H9 (cell line): ENCODE results near the gene GUCY2D. TPM values are rescaled to one million over a fixed set of nuclear protein-coding genes. Genes with fewer than 3 reads are reported as not detected.

ENCODE experiments used
- DNase-seq: peaks from one replicate; pipeline ENCODE4 v3.0.0-alpha.2; 2017
- H2AFZ ChIP-seq: one replicate; pipeline ENCODE4 v1.6.1; 2013; ENCODE audit warnings: mild to moderate bottlenecking, low read length, control low read depth, moderate library complexity
- H2AK5ac ChIP-seq: 2 replicates; pipeline ENCODE4 v1.6.1; 2013; ENCODE audit warnings: low read length, control low read depth, mixed read lengths; ENCODE audit not compliant: insufficient read length
- H2BK120ac ChIP-seq: one replicate; pipeline ENCODE4 v1.6.1; 2013; ENCODE audit warnings: low read depth, mild to moderate bottlenecking, low read length, control low read depth, inconsistent platforms; ENCODE audit not compliant: poor library complexity, severe bottlenecking
- H2BK12ac ChIP-seq: 2 replicates; pipeline ENCODE4 v1.6.1; 2013; ENCODE audit warnings: low read length, control low read depth, mixed read lengths, low read depth; ENCODE audit not compliant: insufficient read length
- H2BK15ac ChIP-seq: 2 replicates; pipeline ENCODE4 v1.6.1; 2013; ENCODE audit warnings: low read depth, low read length, control low read depth
- H2BK20ac ChIP-seq: one replicate; pipeline ENCODE4 v1.6.1; 2013; ENCODE audit warnings: low read depth, mild to moderate bottlenecking, low read length, control low read depth, inconsistent platforms; ENCODE audit not compliant: poor library complexity, severe bottlenecking
- H2BK5ac ChIP-seq: 2 replicates; pipeline ENCODE4 v1.6.1; 2013; ENCODE audit warnings: low read length, control low read depth, mixed read lengths; ENCODE audit not compliant: insufficient read length
- H3K14ac ChIP-seq: 2 replicates; pipeline ENCODE4 v1.6.1; 2013; ENCODE audit warnings: low read length, control low read depth; ENCODE audit not compliant: insufficient read depth
- H3K18ac ChIP-seq: 2 replicates; pipeline ENCODE4 v1.6.1; 2013; ENCODE audit warnings: low read depth, mild to moderate bottlenecking, mixed read lengths, low read length, control low read depth; ENCODE audit not compliant: insufficient read length
- H3K23ac ChIP-seq: 2 replicates; pipeline ENCODE4 v1.6.1; 2013; ENCODE audit warnings: low read length, control low read depth, mixed read lengths, low read depth; ENCODE audit not compliant: insufficient read length
- H3K23me2 ChIP-seq: 2 replicates; pipeline ENCODE4 v1.6.1; 2013; ENCODE audit warnings: low read depth, mild to moderate bottlenecking, mixed read lengths, low read length, control low read depth; ENCODE audit not compliant: insufficient read length, poor library complexity, severe bottlenecking
- H3K27ac ChIP-seq: 2 replicates; pipeline ENCODE4 v1.5.1; 2013; ENCODE audit warnings: low read length, control low read depth, mixed read lengths, low read depth; ENCODE audit not compliant: insufficient read length
- H3K27me3 ChIP-seq: 2 replicates; pipeline ENCODE4 v1.6.1; 2013; ENCODE audit warnings: low read length, control low read depth, inconsistent platforms; ENCODE audit not compliant: insufficient read depth
- H3K4ac ChIP-seq: 2 replicates; pipeline ENCODE4 v1.6.1; 2013; ENCODE audit warnings: low read depth, mild to moderate bottlenecking, control low read depth, inconsistent platforms, low read length, moderate library complexity
- H3K4me1 ChIP-seq: 2 replicates; pipeline ENCODE4 v1.6.1; 2013; ENCODE audit warnings: low read length, control low read depth, inconsistent platforms; ENCODE audit not compliant: insufficient read depth
- H3K4me2 ChIP-seq: 2 replicates; pipeline ENCODE4 v1.6.1; 2013; ENCODE audit warnings: low read length, control low read depth, mixed read lengths; ENCODE audit not compliant: insufficient read length, insufficient read depth
- H3K56ac ChIP-seq: 2 replicates; pipeline ENCODE4 v1.6.1; 2013; ENCODE audit warnings: low read depth, mild to moderate bottlenecking, mixed read lengths, low read length, control low read depth; ENCODE audit not compliant: insufficient read length
- H3K79me1 ChIP-seq: 2 replicates; pipeline ENCODE4 v1.6.1; 2013; ENCODE audit warnings: low read depth, mild to moderate bottlenecking, moderate library complexity, low read length, control low read depth, inconsistent platforms; ENCODE audit not compliant: insufficient read depth, poor library complexity, severe bottlenecking
- H3K79me2 ChIP-seq: 2 replicates; pipeline ENCODE4 v1.6.1; 2013; ENCODE audit warnings: low read length, control low read depth, inconsistent platforms; ENCODE audit not compliant: insufficient read depth
- H3K9ac ChIP-seq: 2 replicates; pipeline ENCODE4 v1.6.1; 2013; ENCODE audit warnings: low read length, control low read depth, mixed read lengths; ENCODE audit not compliant: insufficient read length; ENCODE audit errors: extremely low read depth
- H3K9me3 ChIP-seq: one replicate; pipeline ENCODE4 v1.6.1; 2013; ENCODE audit warnings: low read depth, low read length, inconsistent platforms; ENCODE audit not compliant: control insufficient read depth
- H3T11ph ChIP-seq: one replicate; pipeline ENCODE4 v1.6.1; 2013; ENCODE audit warnings: mild to moderate bottlenecking, low read length, control low read depth, inconsistent platforms
- H4K20me1 ChIP-seq: one replicate; pipeline ENCODE4 v1.6.1; 2013; ENCODE audit not compliant: control insufficient read depth, insufficient read length, insufficient read depth
- H4K5ac ChIP-seq: 2 replicates; pipeline ENCODE4 v1.6.1; 2013; ENCODE audit warnings: low read depth, mild to moderate bottlenecking, mixed read lengths, low read length, control low read depth; ENCODE audit not compliant: insufficient read length
- H4K8ac ChIP-seq: replicated peaks from 2 replicates; pipeline ENCODE4 v1.6.1; 2013; ENCODE audit warnings: low read length, control low read depth, mixed read lengths, low read depth; ENCODE audit not compliant: insufficient read length
- H4K91ac ChIP-seq: 2 replicates; pipeline ENCODE4 v1.6.1; 2013; ENCODE audit warnings: low read depth, mild to moderate bottlenecking, moderate library complexity, mixed read lengths, low read length, control low read depth; ENCODE audit not compliant: insufficient read length
- H3K27ac Mint-ChIP-seq, 3 experiments: 2 replicates in 2 of 3; 3 replicates in 1 of 3; pipeline ENCODE4 v1.8.0; 2020 to 2021; ENCODE audit warnings: mixed read lengths in 3 of 3, mild to moderate bottlenecking in 1 of 3, moderate library complexity in 1 of 3
- H3K27me3 Mint-ChIP-seq: 2 replicates; pipeline ENCODE4 v1.8.0; 2021; ENCODE audit warnings: low read depth, mild to moderate bottlenecking, moderate library complexity, mixed read lengths
- H3K36me3 Mint-ChIP-seq, 3 experiments: 2 replicates in 2 of 3; 3 replicates in 1 of 3; pipeline ENCODE4 v1.8.0; 2020 to 2021; ENCODE audit warnings: low read depth in 3 of 3, mixed read lengths in 3 of 3; ENCODE audit not compliant: insufficient read depth in 1 of 3
- H3K4me1 Mint-ChIP-seq, 2 experiments: 2 replicates each; pipeline ENCODE4 v1.8.0; 2020; ENCODE audit warnings: mixed read lengths in 2 of 2
- H3K4me3 Mint-ChIP-seq, 2 experiments: 2 replicates in 1 of 2; 3 replicates in 1 of 2; pipeline ENCODE4 v1.8.0; 2020 to 2021; ENCODE audit warnings: mild to moderate bottlenecking in 2 of 2, mixed read lengths in 2 of 2, moderate library complexity in 1 of 2
- H3K9me3 Mint-ChIP-seq, 2 experiments: 2 replicates in 1 of 2; 3 replicates in 1 of 2; pipeline ENCODE4 v1.8.0; 2020; ENCODE audit warnings: mild to moderate bottlenecking in 2 of 2, mixed read lengths in 2 of 2, moderate library complexity in 1 of 2
- CTCF ChIP-seq: fragments of 200-600 bp; sonication (generic); conservative IDR thresholded peaks from 3 replicates; pipeline ENCODE4 v1.8.0; 2021; ENCODE audit warnings: antibody characterized with exemption, mild to moderate bottlenecking
- WGBS: extraction: QIAGEN DNeasy Blood & Tissue Kit; methylation state at CpG from one replicate; pipeline ENCODE4 v1.1.7; 2013; ENCODE audit warnings: missing lambda C conversion rate, low lambda C conversion rate, mixed read lengths; ENCODE audit not compliant: insufficient read length; ENCODE audit errors: extremely low coverage; 5-methylcytosine and 5-hydroxymethylcytosine counted together
- total RNA-seq: library from RNA; stranded (reverse); gene quantifications from 2 replicates; pipeline ENCODE4 v1.2.1, GENCODE V29; 2021

GUCY2D gene
- total RNA-seq, 1 experiment from 2014 or later: 0.15 TPM

GRCh38 chr17:8056232-8056975 lies 54.0 kb downstream of the GUCY2D start:
- Mint-ChIP-seq H3K27ac (no peak overlapping the region), H3K9me3 (no peaks in the 10 kb centered on the region), H3K27me3 (peaks cover 56% of the 10 kb centered on the region), H3K4me1 (peaks cover 12 to 14% of the 10 kb centered on the region in 2 experiments), H3K36me3 (no peaks in the 10 kb centered on the region), H3K4me3 (no peak overlapping the region)
- no peak overlapping the region for H2AFZ ChIP-seq
- no peak for DNase-seq
- H4K8ac ChIP-seq: no peak overlapping the region
- H3K23ac ChIP-seq: no peak overlapping the region
- no peak overlapping the region for H3T11ph ChIP-seq
- H2BK20ac ChIP-seq: no peak overlapping the region
- H3K27me3 ChIP-seq: no peaks in the 10 kb centered on the region
- H3K9ac ChIP-seq: no peak overlapping the region
- H3K18ac ChIP-seq: no peak overlapping the region
- no peaks in the 10 kb centered on the region for H3K23me2 ChIP-seq
- no peak overlapping the region for H4K5ac ChIP-seq
- H3K4me1 ChIP-seq: no peaks in the 10 kb centered on the region
- H3K27ac ChIP-seq: no peak overlapping the region
- H3K4me2 ChIP-seq: no peak overlapping the region
- H3K79me1 ChIP-seq: no peaks in the 10 kb centered on the region
- TF ChIP-seq CTCF: no peak
- H2AK5ac ChIP-seq: no peak overlapping the region
- no peak overlapping the region for H3K14ac ChIP-seq
- H2BK12ac ChIP-seq: no peak overlapping the region
- no peaks in the 10 kb centered on the region for H4K20me1 ChIP-seq
- H4K91ac ChIP-seq: no peak overlapping the region
- no peak overlapping the region for H2BK5ac ChIP-seq
- no peak overlapping the region for H3K56ac ChIP-seq
- no CpG with 5 or more reads among the region's 14 CpGs for WGBS
- no peak overlapping the region for H2BK15ac ChIP-seq
- no peak overlapping the region for H3K4ac ChIP-seq
- no peak overlapping the region for H2BK120ac ChIP-seq
- no peaks in the 10 kb centered on the region for H3K9me3 ChIP-seq
- H3K79me2 ChIP-seq: no peaks in the 10 kb centered on the region
